ENCODE data around the gene TNS3. TPM values are rescaled to one million over a fixed set of nuclear protein-coding genes. Genes with fewer than 3 reads are reported as not detected.

TNS3 gene
- total RNA-seq, 4 donors from 2014 or later, result 27.2 to 110 (median 47.5) TPM

DNA sequence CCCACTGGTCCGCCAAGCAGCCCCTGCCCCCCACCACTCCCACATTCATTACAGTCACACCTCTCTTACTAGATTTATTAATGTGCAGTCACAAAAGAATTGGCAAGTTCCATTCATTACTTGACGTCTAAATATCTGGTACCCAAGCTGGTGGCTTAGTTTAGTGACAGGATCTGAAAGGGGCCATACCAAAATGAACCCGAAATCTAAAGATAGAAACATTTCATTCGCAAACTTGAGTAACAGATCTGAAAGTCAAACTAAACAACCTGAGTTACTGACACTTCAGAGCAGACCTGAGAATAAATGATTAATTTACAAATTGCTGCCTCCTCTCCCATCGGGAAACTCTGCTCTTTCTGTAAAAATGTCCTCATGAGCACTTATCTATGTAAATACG, 53.4 kb downstream of the TNS3 start:
- Histone ChIP-seq H3K27ac (no peak overlapping the region), H3K4me1 (no peaks in the 10 kb centered on the region)
- intact Hi-C loops (cut with DNase I; ENCODE audit: low total_unique reads), result no loop called here

GRCh38 chr7:47526466-47526865, 55.4 kb downstream of the TNS3 start:
- H3K4me3 ChIP-seq, result no peak overlapping the region
- no peaks in the 10 kb centered on the region for H3K27me3 ChIP-seq
- H3K36me3 ChIP-seq, result no peaks in the 10 kb centered on the region
- no peak for DNase-seq
- no peak overlapping the region for H3K27ac ChIP-seq
- no peak for TF ChIP-seq CTCF (IDR thresholded peaks at IDR 0.05)
- TF ChIP-seq POLR2A (IDR thresholded peaks at IDR 0.05), result no peak
- H3K9me3 ChIP-seq, result no peaks in the 10 kb centered on the region
- H3K4me1 ChIP-seq, result peaks cover 5 to 10% of the 10 kb centered on the region in 2 donors
- intact Hi-C loops (cut with DNase I; ENCODE audit: low total_unique reads), result no loop called here

More for the DNA sequence above, 53.4 kb downstream of the TNS3 start:
- no peak overlapping the region for H3K4me3 ChIP-seq
- H3K27me3 ChIP-seq, result no peaks in the 10 kb centered on the region
- no peaks in the 10 kb centered on the region for H3K9me3 ChIP-seq
- DNase-seq, result no peak
- no peaks in the 10 kb centered on the region for H3K36me3 ChIP-seq
- TF ChIP-seq POLR2A (IDR thresholded peaks at IDR 0.05), result no peak

DNA sequence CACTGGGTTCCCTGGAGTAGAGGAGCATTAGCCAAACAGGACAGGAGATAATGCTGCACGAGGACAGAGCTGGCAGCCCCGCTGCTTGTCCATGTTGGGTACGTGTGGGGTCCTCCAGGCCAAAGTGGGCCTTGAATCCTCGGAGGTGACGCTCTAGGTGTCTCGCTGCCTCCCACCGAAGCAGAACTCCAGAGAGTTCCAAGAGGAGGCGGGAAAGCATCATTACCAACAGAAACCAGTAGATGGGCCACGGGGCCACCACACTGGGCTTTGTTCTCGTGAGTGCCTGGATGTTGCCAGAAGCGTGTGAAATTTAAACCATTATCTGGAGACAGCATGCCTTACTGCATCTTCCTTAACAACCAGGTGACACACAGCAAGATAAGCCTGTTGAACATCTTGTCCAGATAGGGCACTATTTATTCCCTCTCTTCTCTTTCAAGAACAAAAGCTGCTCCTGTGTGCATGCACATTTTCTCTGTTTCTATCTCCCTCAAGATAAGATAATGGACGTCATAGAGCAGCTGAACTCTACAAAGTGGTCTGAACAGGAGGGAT, 56.8 kb downstream of the TNS3 start:
- TF ChIP-seq POLR2A (IDR thresholded peaks at IDR 0.05), result no peak
- TF ChIP-seq CTCF (IDR thresholded peaks at IDR 0.05), result no peak

DNA sequence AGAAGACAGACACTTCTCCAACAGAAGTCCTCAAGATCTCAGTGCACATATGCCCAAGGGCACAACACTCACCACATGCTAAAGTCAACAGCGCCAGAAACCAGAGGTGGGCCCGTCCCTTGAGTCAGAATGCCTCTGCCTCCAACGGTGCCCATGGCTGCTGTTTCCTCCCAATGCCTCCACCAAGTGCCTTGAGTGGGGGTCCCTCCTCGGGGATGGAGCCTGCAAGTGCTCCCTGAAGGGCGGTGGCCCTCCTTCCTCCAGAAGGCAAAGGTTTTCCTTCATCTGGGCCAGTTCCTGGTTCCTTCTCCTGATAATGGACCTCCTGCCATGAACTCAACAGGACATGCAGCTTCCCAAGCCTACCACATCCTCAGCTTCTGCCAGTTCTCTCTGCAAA, 58.5 kb downstream of the TNS3 start:
- Histone ChIP-seq H3K36me3 (no peaks in the 10 kb centered on the region), H3K27ac (peak overlapping the region in 1 of 2 donors; percentile 71), H3K9me3 (no peaks in the 10 kb centered on the region), H3K4me3 (no peak overlapping the region), H3K4me1 (peaks cover 16 to 21% of the 10 kb centered on the region in 2 donors), H3K27me3 (no peaks in the 10 kb centered on the region)
- no peak for TF ChIP-seq POLR2A (IDR thresholded peaks at IDR 0.05)
- TF ChIP-seq CTCF (IDR thresholded peaks at IDR 0.05), result no peak
- intact Hi-C loops (cut with DNase I; ENCODE audit: low total_unique reads), result no loop called here
- DNase-seq, result no peak

More for the DNA sequence above, 56.8 kb downstream of the TNS3 start:
- H3K27ac ChIP-seq, result no peak overlapping the region
- no peaks in the 10 kb centered on the region for H3K27me3 ChIP-seq
- DNase-seq, result no peak
- H3K4me3 ChIP-seq, result no peak overlapping the region
- intact Hi-C loops (cut with DNase I; ENCODE audit: low total_unique reads), result no loop called here
- H3K36me3 ChIP-seq, result no peaks in the 10 kb centered on the region
- no peaks in the 10 kb centered on the region for H3K9me3 ChIP-seq
- peaks cover 16 to 17% of the 10 kb centered on the region in 2 donors for H3K4me1 ChIP-seq

DNA sequence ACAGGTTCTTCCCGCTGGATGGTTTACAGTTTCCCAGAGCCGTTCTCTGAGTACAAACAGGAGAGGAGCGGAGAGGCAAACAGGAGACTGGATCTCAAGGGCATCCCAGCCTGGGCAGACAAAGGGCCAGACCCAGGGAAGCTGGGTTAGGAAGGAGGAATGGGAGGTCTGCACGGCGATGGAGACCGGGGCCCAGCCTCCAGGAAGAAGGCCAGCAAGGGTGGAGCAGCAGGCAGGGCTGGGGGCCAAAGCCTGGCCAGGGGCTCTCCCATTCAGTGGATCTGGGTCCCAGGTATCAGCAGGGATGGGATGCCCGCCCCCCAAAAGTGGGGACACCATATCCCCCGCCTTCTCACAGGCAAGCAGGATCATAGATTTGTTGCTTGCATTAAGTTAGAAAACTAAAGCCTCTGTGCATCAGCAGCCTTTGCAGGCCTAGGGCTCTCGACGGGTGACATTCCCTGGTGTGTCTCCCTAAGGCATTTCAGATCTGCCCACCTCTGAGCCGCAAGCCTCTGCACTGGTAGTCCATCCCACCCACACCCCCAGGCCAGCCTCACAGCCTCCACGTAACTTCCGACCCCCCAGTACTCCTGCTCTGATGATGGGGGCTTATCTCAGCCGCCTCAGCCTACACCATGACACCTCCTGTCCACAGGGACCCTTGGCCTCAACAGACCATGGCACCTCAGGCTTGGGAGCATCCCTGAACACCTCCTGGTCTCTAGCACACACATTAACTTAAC, 59.9 kb downstream of the TNS3 start:
- H3K4me1 ChIP-seq, result peaks cover 16 to 21% of the 10 kb centered on the region in 2 donors
- H3K36me3 ChIP-seq, result no peaks in the 10 kb centered on the region
- DNase-seq, result no peak
- intact Hi-C loops (cut with DNase I; ENCODE audit: low total_unique reads), result no loop called here
- TF ChIP-seq CTCF (IDR thresholded peaks at IDR 0.05) (no peak), POLR2A (IDR thresholded peaks at IDR 0.05) (no peak)
- H3K27ac ChIP-seq, result peak overlapping the region; percentile 71 to 87
- no peaks in the 10 kb centered on the region for H3K27me3 ChIP-seq
- H3K4me3 ChIP-seq, result no peak overlapping the region
- no peaks in the 10 kb centered on the region for H3K9me3 ChIP-seq

Measured in uterus (tissue), 4 donors.